A549 (cell line): Measurements from ENCODE around the gene TIMM44.

Experiments
- CTCF ChIP-seq: fragments of >200 bp; sonication (Bioruptor Twin); formaldehyde crosslinking; IDR thresholded peaks from 3 replicates; pipeline ENCODE4 v1.5.1; 2016
- EHMT2 ChIP-seq: fragments of 200-600 bp; sonication (generic); IDR thresholded peaks from 2 replicates; pipeline ENCODE4 v1.6.1; 2016; ENCODE audit warnings: antibody characterized with exemption, low read depth, mild to moderate bottlenecking, moderate library complexity
- EP300 ChIP-seq, 2 experiments: fragments of >200 bp; sonication (Bioruptor Twin); formaldehyde crosslinking; IDR thresholded peaks; 2 replicates in 1 of 2; 3 replicates in 1 of 2; pipeline ENCODE4 v1.6.1; 2016 to 2017
- HMGXB4 ChIP-seq: fragments of 250-450 bp; sonication (Bioruptor Pico); IDR thresholded peaks from 2 replicates; pipeline ENCODE4 v1.5.0; 2021; ENCODE audit warnings: mild to moderate bottlenecking, moderate library complexity, borderline replicate concordance
- HOXA7 ChIP-seq: fragments of 250-450 bp; sonication (Bioruptor Pico); IDR thresholded peaks from 2 replicates; pipeline ENCODE4 v1.5.0; 2020; ENCODE audit warnings: mild to moderate bottlenecking, moderate library complexity
- NPAS2 ChIP-seq: fragments of 250-450 bp; sonication (Bioruptor Pico); IDR thresholded peaks from 2 replicates; pipeline ENCODE4 v1.8.0; 2022; ENCODE audit warnings: mild to moderate bottlenecking, moderate library complexity, borderline replicate concordance
- PBX3 ChIP-seq: IDR thresholded peaks from 2 replicates; pipeline ENCODE4 v1.6.1; 2012
- POLR2A ChIP-seq: IDR thresholded peaks from 2 replicates; pipeline ENCODE4 v1.6.1; 2012; ENCODE audit warnings: mild to moderate bottlenecking, low read length
- RAD21 ChIP-seq, 2 experiments: fragments of >200 bp in 1 of 2; sonication (Bioruptor Twin) in 1 of 2; formaldehyde crosslinking in 1 of 2; IDR thresholded peaks in 1 of 2; conservative IDR thresholded peaks in 1 of 2; 2 replicates in 1 of 2; 3 replicates in 1 of 2; pipeline ENCODE4 v1.6.1; 2012 to 2018; ENCODE audit warnings: inconsistent platforms in 1 of 2
- RFX5 ChIP-seq: fragments of 450-650 bp; IDR thresholded peaks from 2 replicates; pipeline ENCODE4 v1.7.1; 2014; ENCODE audit warnings: antibody characterized with exemption, mild to moderate bottlenecking, moderate library complexity
- USF2 ChIP-seq: fragments of 450-650 bp; IDR thresholded peaks from 2 replicates; pipeline ENCODE4 v1.6.1; 2014; ENCODE audit warnings: antibody characterized with exemption

- TF ChIP-seq HMGXB4 (CRISPR knock-in tag) (no peak), USF2 (no peak), EP300 (IDR thresholded peaks at IDR 0.05) (no peak), PBX3 (no peak), RFX5 (no peak), CTCF (no peak), NPAS2 (CRISPR knock-in tag) (no peak), EHMT2 (no peak), POLR2A (no peak), RAD21 (conservative IDR thresholded peaks at IDR 0.05 in 1 of 2, IDR thresholded peaks at IDR 0.05 in 1 of 2) (no peak), HOXA7 (CRISPR knock-in tag) (no peak)
These were observed 35.9 kb downstream of the TIMM44 start for GRCh38 chr19:7907544-7907943.
